ENCODE results near the gene STKLD1. TPM values are rescaled to one million over a fixed set of nuclear protein-coding genes. Genes with fewer than 3 reads are reported as not detected.
A peak's percentile ranks its signal among the peaks of the same experiment; 100 is the strongest.

The STKLD1 gene
- total and polyA plus RNA-seq, 2 donors (not counting 1 experiment from before 2014, with no cell fraction given): 0.18 to 1.1 TPM

DNA sequence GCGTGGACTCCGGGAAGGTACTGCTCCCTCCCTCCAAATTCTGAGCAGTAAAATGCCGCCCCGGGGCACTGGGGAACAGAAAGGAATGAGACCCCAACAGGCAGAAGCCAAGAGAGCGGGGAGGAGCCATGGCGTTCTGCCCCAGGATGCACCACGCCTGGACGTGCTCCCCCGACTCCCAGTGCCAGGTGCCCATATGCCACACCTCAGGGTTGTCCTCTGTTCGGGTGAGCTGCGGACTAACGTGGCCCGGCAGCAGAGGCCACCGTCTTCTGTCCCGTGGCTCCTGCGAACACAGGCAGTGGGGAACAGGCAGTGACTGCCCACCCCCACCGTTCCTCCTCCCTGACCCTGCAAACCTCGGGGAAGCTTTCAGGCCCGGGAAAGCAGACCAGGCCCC lies 44.9 kb upstream of the STKLD1 start:
- H3K27ac ChIP-seq (ENCODE audit: low read length in 2 of 2): no peak overlapping the region
- Mint-ChIP-seq H3K27ac (no peak overlapping the region), H3K27me3 (no peaks in the 10 kb centered on the region), H3K4me1 (peaks cover 20% of the 10 kb centered on the region), H3K4me3 (no peak overlapping the region), H3K9me3 (ENCODE audit: insufficient read depth) (no peaks in the 10 kb centered on the region)
- 98% methylated on average over 19 of the region's 19 CpGs for WGBS (ENCODE audit: insufficient coverage)
- H3K4me2 ChIP-seq (replicated peaks; ENCODE audit: low read depth, low read length, poor library complexity, severe bottlenecking): no peak overlapping the region
- no peak overlapping the region for H2AFZ ChIP-seq (ENCODE audit: insufficient read depth, low read depth, low read length, poor library complexity, severe bottlenecking)
- peaks cover 11 to 17% of the 10 kb centered on the region in 2 donors for H3K4me1 ChIP-seq (ENCODE audit: control insufficient read depth in 2 of 2, insufficient read depth in 2 of 2, low read length in 2 of 2)
- DNase-seq (no peak), ATAC-seq (ENCODE audit: low read depth) (no peak)
- H3K27me3 ChIP-seq (replicated peaks in 1 of 4; ENCODE audit: control extremely low read depth in 1 of 4, control insufficient read depth in 3 of 4, insufficient read depth in 4 of 4, low read length in 3 of 4): no peaks in the 10 kb centered on the region
- peaks cover 0 to 1% (median 0%) of the 10 kb centered on the region in 3 donors for H3K9me3 ChIP-seq (ENCODE audit: control extremely low read depth in 1 of 3, control insufficient read depth in 2 of 3, insufficient read depth in 1 of 3, low read length in 2 of 3)
- peaks cover 23% of the 10 kb centered on the region for H3K79me2 ChIP-seq (ENCODE audit: control insufficient read depth, insufficient read depth, low read length)
- CTCF ChIA-PET: interaction anchor here (1.1 to 1.3 kb wide), 2 partner anchors 145 to 156 kb away, joined by 5 to 6 read pairs; no protein-coding TSS in a partner anchor
- TF ChIP-seq EZH2 (IDR thresholded peaks at IDR 0.05; ENCODE audit: borderline replicate concordance, insufficient read depth, low read depth, low read length, poor library complexity, severe bottlenecking): no peak
- TF ChIP-seq, protein P1, sequence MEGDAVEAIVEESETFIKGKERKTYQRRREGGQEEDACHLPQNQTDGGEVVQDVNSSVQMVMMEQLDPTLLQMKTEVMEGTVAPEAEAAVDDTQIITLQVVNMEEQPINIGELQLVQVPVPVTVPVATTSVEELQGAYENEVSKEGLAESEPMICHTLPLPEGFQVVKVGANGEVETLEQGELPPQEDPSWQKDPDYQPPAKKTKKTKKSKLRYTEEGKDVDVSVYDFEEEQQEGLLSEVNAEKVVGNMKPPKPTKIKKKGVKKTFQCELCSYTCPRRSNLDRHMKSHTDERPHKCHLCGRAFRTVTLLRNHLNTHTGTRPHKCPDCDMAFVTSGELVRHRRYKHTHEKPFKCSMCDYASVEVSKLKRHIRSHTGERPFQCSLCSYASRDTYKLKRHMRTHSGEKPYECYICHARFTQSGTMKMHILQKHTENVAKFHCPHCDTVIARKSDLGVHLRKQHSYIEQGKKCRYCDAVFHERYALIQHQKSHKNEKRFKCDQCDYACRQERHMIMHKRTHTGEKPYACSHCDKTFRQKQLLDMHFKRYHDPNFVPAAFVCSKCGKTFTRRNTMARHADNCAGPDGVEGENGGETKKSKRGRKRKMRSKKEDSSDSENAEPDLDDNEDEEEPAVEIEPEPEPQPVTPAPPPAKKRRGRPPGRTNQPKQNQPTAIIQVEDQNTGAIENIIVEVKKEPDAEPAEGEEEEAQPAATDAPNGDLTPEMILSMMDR (IDR thresholded peaks at IDR 0.05): no peak
- peaks cover 46% of the 10 kb centered on the region for H4K20me1 ChIP-seq (ENCODE audit: control insufficient read depth, insufficient read depth, low read length, poor library complexity, severe bottlenecking)
- POLR2A ChIA-PET: no interaction called here
- H3K36me3 ChIP-seq (replicated peaks in 1 of 2; ENCODE audit: control extremely low read depth in 1 of 2, control insufficient read depth in 1 of 2, extremely low read depth in 1 of 2, insufficient read depth in 2 of 2, low read length in 1 of 2): peaks cover 3 to 44% of the 10 kb centered on the region in 2 experiments
- H3K4me3 ChIP-seq (ENCODE audit: control extremely low read depth in 1 of 5, extremely low read depth in 1 of 5, insufficient read depth in 1 of 5, low read depth in 2 of 5, low read length in 4 of 5): no peak overlapping the region
- no peak overlapping the region for H3K9ac ChIP-seq (ENCODE audit: low read length)
- intact Hi-C loops (cut with micrococcal nuclease): no loop called here

DNA sequence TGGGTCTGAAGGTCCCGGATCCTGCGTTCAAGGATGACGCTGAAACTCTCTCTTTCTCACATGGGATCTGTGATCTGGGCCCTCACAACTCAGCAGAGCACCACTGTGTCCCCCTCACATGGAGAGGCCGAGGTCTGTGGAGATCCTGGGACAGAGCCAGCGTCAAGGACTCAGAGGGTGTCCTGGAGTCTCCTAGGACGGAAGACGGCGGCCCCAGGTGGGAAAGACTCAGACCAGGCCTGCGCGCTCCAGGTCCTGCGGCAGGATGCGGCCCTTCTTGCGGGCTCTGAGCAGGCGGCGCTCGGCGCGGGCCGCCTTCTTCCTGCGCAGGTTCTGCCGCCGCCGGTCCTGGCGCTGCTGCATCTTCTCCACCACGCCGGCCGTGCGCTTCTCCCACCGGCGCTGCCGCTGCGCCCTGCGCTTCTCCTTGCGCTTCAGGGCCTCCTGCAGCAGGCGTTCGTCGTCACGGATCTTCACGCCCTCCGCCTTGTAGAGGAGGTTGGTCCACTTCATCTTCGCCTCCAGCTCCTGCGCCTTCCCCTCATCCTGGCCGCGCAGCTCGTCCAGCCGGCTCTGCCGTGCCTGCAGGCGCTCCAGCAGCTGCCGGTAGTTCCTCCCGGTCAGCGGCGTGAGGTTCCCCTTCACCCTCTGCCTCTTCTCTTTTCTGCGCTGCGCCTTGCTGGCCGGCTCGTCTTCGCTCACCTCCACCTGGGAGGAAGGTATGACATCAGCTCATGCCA lies 44.4 kb upstream of the STKLD1 start:
- Mint-ChIP-seq H3K27me3 (no peaks in the 10 kb centered on the region), H3K4me1 (peaks cover 26% of the 10 kb centered on the region), H3K4me3 (no peak overlapping the region), H3K9me3 (ENCODE audit: insufficient read depth) (no peaks in the 10 kb centered on the region), H3K27ac (peak overlapping the region; percentile 21)
- H3K9ac ChIP-seq (ENCODE audit: low read length): no peak overlapping the region
- WGBS (ENCODE audit: insufficient coverage): 98% methylated on average over 57 of the region's 57 CpGs
- peaks cover 0 to 4% (median 0%) of the 10 kb centered on the region in 3 donors for H3K9me3 ChIP-seq (ENCODE audit: control extremely low read depth in 1 of 3, control insufficient read depth in 2 of 3, insufficient read depth in 1 of 3, low read length in 2 of 3)
- peaks cover 13 to 23% of the 10 kb centered on the region in 2 donors for H3K4me1 ChIP-seq (ENCODE audit: control insufficient read depth in 2 of 2, insufficient read depth in 2 of 2, low read length in 2 of 2)
- peaks cover 46% of the 10 kb centered on the region for H4K20me1 ChIP-seq (ENCODE audit: control insufficient read depth, insufficient read depth, low read length, poor library complexity, severe bottlenecking)
- CTCF ChIA-PET: no interaction called here
- H3K27ac ChIP-seq (ENCODE audit: low read length in 2 of 2): no peak overlapping the region
- intact Hi-C loops (cut with micrococcal nuclease): no loop called here
- no peaks in the 10 kb centered on the region for H3K27me3 ChIP-seq (replicated peaks in 1 of 4; ENCODE audit: control extremely low read depth in 1 of 4, control insufficient read depth in 3 of 4, insufficient read depth in 4 of 4, low read length in 3 of 4)
- H3K4me2 ChIP-seq (replicated peaks; ENCODE audit: low read depth, low read length, poor library complexity, severe bottlenecking): no peak overlapping the region
- peaks cover 3 to 44% of the 10 kb centered on the region in 2 experiments for H3K36me3 ChIP-seq (replicated peaks in 1 of 2; ENCODE audit: control extremely low read depth in 1 of 2, control insufficient read depth in 1 of 2, extremely low read depth in 1 of 2, insufficient read depth in 2 of 2, low read length in 1 of 2)
- H3K79me2 ChIP-seq (ENCODE audit: control insufficient read depth, insufficient read depth, low read length): peaks cover 27% of the 10 kb centered on the region
- H3K4me3 ChIP-seq (ENCODE audit: control extremely low read depth in 1 of 5, extremely low read depth in 1 of 5, insufficient read depth in 1 of 5, low read depth in 2 of 5, low read length in 4 of 5): no peak overlapping the region
- POLR2A ChIA-PET: no interaction called here
- no peak overlapping the region for H2AFZ ChIP-seq (ENCODE audit: insufficient read depth, low read depth, low read length, poor library complexity, severe bottlenecking)
- peak; percentile 7 for DNase-seq
- TF ChIP-seq, protein P1 (IDR thresholded peaks at IDR 0.05): no peak
- TF ChIP-seq EZH2 (IDR thresholded peaks at IDR 0.05; ENCODE audit: borderline replicate concordance, insufficient read depth, low read depth, low read length, poor library complexity, severe bottlenecking): no peak
- ATAC-seq (ENCODE audit: low read depth): no peak
